Coronary artery (tissue), 2 donors: Measurements from ENCODE around the gene MCHR2.

Source experiments
- DNase-seq: peaks from one replicate; pipeline ENCODE4 v3.0.0-alpha.2; 2017; ENCODE audit warnings: low spot score
- H3K27ac ChIP-seq, 2 donors: fragments of 200-600 bp; sonication (generic); one replicate each; pipeline ENCODE4 v1.5.1; 2016 to 2019
- H3K4me3 ChIP-seq: fragments of 200-600 bp; sonication (generic); 2 replicates; pipeline ENCODE4 v1.5.1; 2016; ENCODE audit warnings: mild to moderate bottlenecking, moderate library complexity
- CTCF ChIP-seq: fragments of 200-600 bp; sonication (generic); IDR thresholded peaks from one replicate; pipeline ENCODE4 v1.5.1; 2019; ENCODE audit warnings: antibody characterized with exemption

The MCHR2 gene

GRCh38 chr6:99960027-99960426 is 34.0 kb downstream of the MCHR2 start:
- Histone ChIP-seq H3K4me3 (no peak overlapping the region), H3K27ac (no peak overlapping the region)
- TF ChIP-seq CTCF = no peak
- DNase-seq = no peak

- DNase-seq = no peak
- no peak for TF ChIP-seq CTCF
Measured at GRCh38 chr6:99951016-99951805, 42.8 kb downstream of the MCHR2 start.

GRCh38 chr6:99946005-99946404 is 48.0 kb downstream of the MCHR2 start:
- no peak for DNase-seq
- TF ChIP-seq CTCF = no peak
- Histone ChIP-seq H3K4me3 (no peak overlapping the region), H3K27ac (no peak overlapping the region)

More at GRCh38 chr6:99951016-99951805, 42.8 kb downstream of the MCHR2 start:
- H3K4me3 ChIP-seq = no peak overlapping the region
- H3K27ac ChIP-seq = no peak overlapping the region

- Histone ChIP-seq H3K27ac (no peak overlapping the region), H3K4me3 (no peak overlapping the region)
- TF ChIP-seq CTCF = no peak
- no peak for DNase-seq
Measured at GRCh38 chr6:99943846-99944245, 50.2 kb downstream of the MCHR2 start.

GRCh38 chr6:99940582-99940981 is 53.4 kb downstream of the MCHR2 start:
- no peak for DNase-seq
- no peak overlapping the region for H3K4me3 ChIP-seq
- H3K27ac ChIP-seq = no peak overlapping the region
- TF ChIP-seq CTCF = no peak

- TF ChIP-seq CTCF = no peak
- H3K27ac ChIP-seq = no peak overlapping the region
- no peak for DNase-seq
- H3K4me3 ChIP-seq = no peak overlapping the region
Measured at GRCh38 chr6:99933129-99933528, 60.9 kb downstream of the MCHR2 start.

- Histone ChIP-seq H3K27ac (no peak overlapping the region), H3K4me3 (no peak overlapping the region)
- no peak for DNase-seq
- no peak for TF ChIP-seq CTCF
Measured at GRCh38 chr6:99912657-99913056, 81.4 kb downstream of the MCHR2 start.
